Endothelial cell (in vitro differentiated cells): ENCODE measurements around the gene MICAL3. TPM values are rescaled to one million over a fixed set of nuclear protein-coding genes. Genes with fewer than 3 reads are reported as not detected.

Source experiments
- DNase-seq: peaks from one replicate; pipeline ENCODE4 v3.0.0; 2021; ENCODE audit warnings: low spot score
- H3K27ac Mint-ChIP-seq: one replicate; pipeline ENCODE4 v1.8.0; 2021; ENCODE audit warnings: mixed read lengths, inconsistent platforms; ENCODE audit not compliant: unreplicated experiment
- H3K27me3 Mint-ChIP-seq: one replicate; pipeline ENCODE4 v1.8.0; 2021; ENCODE audit warnings: mild to moderate bottlenecking, moderate library complexity, mixed read lengths, inconsistent platforms; ENCODE audit not compliant: unreplicated experiment
- H3K36me3 Mint-ChIP-seq: one replicate; pipeline ENCODE4 v1.8.0; 2021; ENCODE audit warnings: mild to moderate bottlenecking, low read depth, mixed read lengths, inconsistent platforms; ENCODE audit not compliant: unreplicated experiment
- H3K4me1 Mint-ChIP-seq: one replicate; pipeline ENCODE4 v1.8.0; 2021; ENCODE audit warnings: mild to moderate bottlenecking, mixed read lengths, inconsistent platforms; ENCODE audit not compliant: unreplicated experiment
- H3K4me3 Mint-ChIP-seq: one replicate; pipeline ENCODE4 v1.8.0; 2021; ENCODE audit warnings: mild to moderate bottlenecking, mixed read lengths, inconsistent platforms; ENCODE audit not compliant: unreplicated experiment
- H3K9me3 Mint-ChIP-seq: one replicate; pipeline ENCODE4 v1.8.0; 2021; ENCODE audit warnings: mixed read lengths, inconsistent platforms; ENCODE audit not compliant: unreplicated experiment
- CTCF ChIP-seq: fragments of 200-600 bp; sonication (generic); IDR thresholded peaks from one replicate; pipeline ENCODE4 v1.5.0; 2021; ENCODE audit warnings: antibody characterized with exemption; ENCODE audit not compliant: unreplicated experiment
- total RNA-seq: library from RNA; stranded (reverse); fragmentation: NEBNext Ultra II Directional; extraction: Animal tissue kit (Norgen Biotek cat#: 25700); gene quantifications from one replicate; pipeline ENCODE4 v1.2.1, GENCODE V29; 2021; ENCODE audit not compliant: unreplicated experiment

MICAL3 gene
- total RNA-seq, 1 donor from 2014 or later: 54.3 TPM

- TF ChIP-seq CTCF: no peak
- Mint-ChIP-seq H3K9me3 (no peaks in the 10 kb centered on the region), H3K27me3 (peaks cover 5% of the 10 kb centered on the region), H3K4me3 (no peak overlapping the region), H3K27ac (no peak overlapping the region), H3K36me3 (peaks cover 55% of the 10 kb centered on the region), H3K4me1 (no peaks in the 10 kb centered on the region)
- no peak for DNase-seq
Observed at GRCh38 chr22:17876306-17876831, 148.0 kb downstream of the MICAL3 start.

GRCh38 chr22:17875631-17876030, 148.7 kb downstream of the MICAL3 start:
- H3K36me3 Mint-ChIP-seq: peaks cover 57% of the 10 kb centered on the region
- no peaks in the 10 kb centered on the region for H3K9me3 Mint-ChIP-seq
- no peak for DNase-seq
- no peaks in the 10 kb centered on the region for H3K4me1 Mint-ChIP-seq
- H3K27me3 Mint-ChIP-seq: peaks cover 7% of the 10 kb centered on the region
- no peak for TF ChIP-seq CTCF
- H3K4me3 Mint-ChIP-seq: no peak overlapping the region
- no peak overlapping the region for H3K27ac Mint-ChIP-seq

- Mint-ChIP-seq H3K27me3 (peaks cover 8% of the 10 kb centered on the region), H3K27ac (no peak overlapping the region), H3K4me3 (no peak overlapping the region), H3K36me3 (peaks cover 57% of the 10 kb centered on the region), H3K4me1 (no peaks in the 10 kb centered on the region), H3K9me3 (no peaks in the 10 kb centered on the region)
- DNase-seq: no peak
- TF ChIP-seq CTCF: no peak
Observed at GRCh38 chr22:17875156-17875555, 149.2 kb downstream of the MICAL3 start.

DNA sequence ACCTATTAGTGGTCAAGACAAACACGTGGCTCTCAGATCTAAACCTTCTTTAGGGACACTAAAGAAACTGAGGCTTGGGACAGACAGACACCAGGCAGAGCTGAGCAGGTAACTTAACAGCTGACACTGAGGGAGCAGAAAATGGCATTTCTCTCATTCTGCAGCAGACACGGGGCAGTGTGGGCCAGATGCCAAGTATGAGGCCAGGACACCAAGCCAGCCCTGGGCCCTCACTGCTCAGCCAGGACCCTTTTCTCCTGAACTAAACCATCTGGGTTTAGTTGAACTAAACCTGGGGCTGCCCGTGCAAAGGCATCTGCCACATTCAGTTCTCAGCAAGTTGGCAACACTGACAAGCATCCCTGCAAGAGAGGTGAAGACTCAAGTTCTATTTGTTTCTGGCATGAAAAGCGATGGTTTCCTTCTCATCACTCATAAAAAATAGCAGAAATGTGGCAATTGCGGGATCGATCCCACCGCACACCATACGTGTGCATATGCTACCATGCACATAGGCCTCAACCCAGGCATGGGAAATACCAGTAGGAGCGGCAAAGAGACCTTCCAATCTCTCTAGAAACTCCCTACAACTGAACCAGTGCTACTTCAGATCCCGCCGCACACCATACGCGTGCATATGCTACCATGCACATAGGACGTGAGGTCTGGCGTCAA, 150.0 kb downstream of the MICAL3 start:
- Mint-ChIP-seq H3K27ac (no peak overlapping the region), H3K4me3 (no peak overlapping the region), H3K4me1 (no peaks in the 10 kb centered on the region), H3K36me3 (peaks cover 56% of the 10 kb centered on the region), H3K27me3 (peaks cover 7% of the 10 kb centered on the region), H3K9me3 (no peaks in the 10 kb centered on the region)
- TF ChIP-seq CTCF: no peak
- DNase-seq: no peak

DNA sequence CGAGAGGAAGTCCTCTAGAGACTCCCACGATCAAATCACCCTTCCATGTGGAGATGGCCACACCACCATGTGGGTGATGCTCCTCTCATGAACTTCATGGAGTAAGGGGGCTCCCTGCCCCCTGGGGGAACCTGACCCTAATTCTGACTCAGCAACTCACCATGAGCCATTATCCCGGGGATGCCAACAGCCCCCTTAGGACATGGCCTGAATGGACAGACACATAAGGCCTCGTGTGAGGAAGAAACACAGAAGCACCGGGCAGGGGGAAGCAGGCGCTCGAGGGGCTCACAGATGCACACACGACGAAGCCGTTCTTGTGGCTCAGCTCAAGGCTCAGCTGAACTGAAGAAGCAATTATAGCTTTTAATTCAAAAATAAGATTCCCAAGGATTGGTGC, 150.6 kb downstream of the MICAL3 start:
- Mint-ChIP-seq H3K27ac (no peak overlapping the region), H3K27me3 (peaks cover 7% of the 10 kb centered on the region), H3K36me3 (peaks cover 58% of the 10 kb centered on the region), H3K4me1 (no peaks in the 10 kb centered on the region), H3K4me3 (no peak overlapping the region), H3K9me3 (no peaks in the 10 kb centered on the region)
- TF ChIP-seq CTCF: no peak
- no peak for DNase-seq
